CD14-positive monocyte (primary cell): Measurements from ENCODE around the gene CC2D1A. TPM values are rescaled to one million over a fixed set of nuclear protein-coding genes. Genes with fewer than 3 reads are reported as not detected.

Experiments used
- DNase-seq, 3 donors: peaks; one replicate each; pipeline ENCODE4 v3.0.0-alpha.2; 2011 to 2022
- H2AFZ ChIP-seq: 2 replicates; pipeline ENCODE4 v1.6.0; 2012; ENCODE audit warnings: mild to moderate bottlenecking, low read depth, low read length, inconsistent platforms; ENCODE audit not compliant: insufficient read depth, poor library complexity, severe bottlenecking
- H3K27ac ChIP-seq, 2 donors: 1 replicate in 1 of 2; 2 replicates in 1 of 2; pipeline ENCODE4 v1.5.1; 2012 to 2013; ENCODE audit warnings: low read length in 2 of 2, control low read depth in 1 of 2, inconsistent platforms in 1 of 2, low read depth in 1 of 2, mild to moderate bottlenecking in 1 of 2
- H3K27me3 ChIP-seq, 2 donors: one replicate each; pipeline versions ENCODE4 v1.6.0 to v1.6.1; 2011 to 2013; ENCODE audit warnings: low read length in 2 of 2; ENCODE audit not compliant: control insufficient read depth in 2 of 2, insufficient read depth in 2 of 2
- H3K36me3 ChIP-seq, 2 donors: replicated peaks in 1 of 2; 1 replicate in 1 of 2; 2 replicates in 1 of 2; pipeline versions ENCODE4 v1.5.1 to v1.6.1; 2012 to 2013; ENCODE audit warnings: low read length in 2 of 2, control low read depth in 1 of 2, inconsistent platforms in 1 of 2, mild to moderate bottlenecking in 1 of 2; ENCODE audit not compliant: insufficient read depth in 2 of 2, control insufficient read depth in 1 of 2
- H3K4me1 ChIP-seq, 2 donors: 1 replicate in 1 of 2; 2 replicates in 1 of 2; pipeline versions ENCODE4 v1.5.1 to v1.6.1; 2012 to 2013; ENCODE audit warnings: low read length in 2 of 2, control low read depth in 1 of 2, inconsistent platforms in 1 of 2, mild to moderate bottlenecking in 1 of 2, moderate library complexity in 1 of 2; ENCODE audit not compliant: insufficient read depth in 2 of 2, control insufficient read depth in 1 of 2
- H3K4me2 ChIP-seq: replicated peaks from 2 replicates; pipeline ENCODE3; 2012; ENCODE audit warnings: low read length, moderate library complexity, mild to moderate bottlenecking; ENCODE audit not compliant: poor library complexity, severe bottlenecking; ENCODE audit errors: extremely low read depth
- H3K4me3 ChIP-seq, 3 experiments: fragments of 200-600 bp in 1 of 3; sonication (generic) in 1 of 3; replicated peaks in 1 of 3; 1 replicate in 2 of 3; 2 replicates in 1 of 3; pipeline ENCODE4 v1.5.1; 2011 to 2013; ENCODE audit warnings: low read length in 3 of 3, mild to moderate bottlenecking in 3 of 3, control low read depth in 2 of 3, low read depth in 2 of 3, inconsistent platforms in 1 of 3, moderate library complexity in 1 of 3
- H3K79me2 ChIP-seq: 2 replicates; pipeline ENCODE4 v1.6.0; 2012; ENCODE audit warnings: mild to moderate bottlenecking, control low read depth, inconsistent platforms, low read length, moderate library complexity; ENCODE audit not compliant: insufficient read depth
- H3K9ac ChIP-seq: 2 replicates; pipeline ENCODE4 v1.6.0; 2017; ENCODE audit warnings: low read length, mild to moderate bottlenecking; ENCODE audit not compliant: insufficient read depth, poor library complexity, severe bottlenecking
- H3K9me3 ChIP-seq, 2 donors: replicated peaks in 1 of 2; 1 replicate in 1 of 2; 2 replicates in 1 of 2; pipeline versions ENCODE4 v1.5.1 to v1.6.1; 2012 to 2013; ENCODE audit warnings: low read length in 2 of 2, control low read depth in 1 of 2; ENCODE audit not compliant: control insufficient read depth in 1 of 2, insufficient read depth in 1 of 2
- H4K20me1 ChIP-seq: 2 replicates; pipeline ENCODE4 v1.6.0; 2012; ENCODE audit warnings: mild to moderate bottlenecking, low read length, control low read depth, moderate library complexity; ENCODE audit not compliant: insufficient read depth
- H3K27ac Mint-ChIP-seq, 7 donors: one replicate each; pipeline ENCODE4 v1.8.0; 2020; ENCODE audit warnings: mild to moderate bottlenecking in 7 of 7, mixed read lengths in 7 of 7, moderate library complexity in 6 of 7, inconsistent platforms in 2 of 7
- H3K27me3 Mint-ChIP-seq, 3 donors: one replicate each; pipeline ENCODE4 v1.8.0; 2021 to 2022; ENCODE audit warnings: low read depth in 3 of 3, mild to moderate bottlenecking in 3 of 3, mixed read lengths in 3 of 3, moderate library complexity in 3 of 3, inconsistent platforms in 1 of 3
- H3K36me3 Mint-ChIP-seq, 2 donors: one replicate each; pipeline ENCODE4 v1.8.0; 2020; ENCODE audit warnings: mixed read lengths in 2 of 2, inconsistent platforms in 1 of 2, mild to moderate bottlenecking in 1 of 2
- H3K4me1 Mint-ChIP-seq: one replicate; pipeline ENCODE4 v1.8.0; 2020; ENCODE audit warnings: mild to moderate bottlenecking, mixed read lengths
- H3K4me3 Mint-ChIP-seq, 2 donors: one replicate each; pipeline ENCODE4 v1.8.0; 2020; ENCODE audit warnings: mild to moderate bottlenecking in 2 of 2, mixed read lengths in 2 of 2, moderate library complexity in 1 of 2
- H3K9me3 Mint-ChIP-seq, 7 donors: one replicate each; pipeline ENCODE4 v1.8.0; 2020 to 2022; ENCODE audit warnings: mixed read lengths in 7 of 7, mild to moderate bottlenecking in 6 of 7, moderate library complexity in 6 of 7, inconsistent platforms in 2 of 7
- CTCF ChIP-seq: fragments of 200-600 bp; IDR thresholded peaks from one replicate; pipeline ENCODE4 v1.8.0; 2022; ENCODE audit warnings: antibody characterized with exemption, mild to moderate bottlenecking
- WGBS: methylation state at CpG from one replicate; pipeline ENCODE4 v1.1.5; 2013; ENCODE audit warnings: missing lambda C conversion rate; ENCODE audit not compliant: insufficient coverage; 5-methylcytosine and 5-hydroxymethylcytosine counted together
- intact Hi-C, 2 donors: fragments of 100-400 bp; cut with micrococcal nuclease; formaldehyde crosslinking; loops; one replicate each; pipeline versions ENCODE4 v1.15.0 to v1.15.1; 2023
- polyA plus RNA-seq, 3 donors: library from polyadenylated mRNA; depleted of rRNA in 1 of 3; unstranded in 2 of 3; stranded (reverse) in 1 of 3; fragments of 300-500 nt in 2 of 3; fragments of >200 nt in 1 of 3; fragmentation: Illumina TruSeq in 2 of 3; gene quantifications; 1 replicate in 2 of 3; 2 replicates in 1 of 3; pipeline ENCODE4 v1.2.3, GENCODE V29; 2012 to 2021

The CC2D1A gene
- polyA plus RNA-seq, 3 donors = 4.6 to 27.0 (median 6.2) TPM

- intact Hi-C loops = no loop called here
- Histone ChIP-seq H3K4me3 (peak overlapping the region in 1 of 3 experiments; percentile 14), H3K27ac (peak overlapping the region; percentile 9 to 42), H2AFZ (no peak overlapping the region), H3K27me3 (no peaks in the 10 kb centered on the region), H3K4me2 (no peak overlapping the region), H3K9me3 (no peaks in the 10 kb centered on the region), H3K9ac (no peak overlapping the region), H4K20me1 (no peaks in the 10 kb centered on the region), H3K4me1 (peaks cover 9 to 11% of the 10 kb centered on the region in 2 donors), H3K36me3 (peaks cover 58 to 71% of the 10 kb centered on the region in 2 donors), H3K79me2 (no peaks in the 10 kb centered on the region)
- no peaks in the 10 kb centered on the region for H3K27me3 Mint-ChIP-seq
- H3K27ac Mint-ChIP-seq = peak overlapping the region in 4 of 7 donors; percentile 33 to 76 (median 50)
- H3K4me3 Mint-ChIP-seq = peak overlapping the region in 1 of 2 donors; percentile 56
- TF ChIP-seq CTCF = no peak
- H3K4me1 Mint-ChIP-seq = peaks cover 15% of the 10 kb centered on the region
- DNase-seq = no peak
- H3K36me3 Mint-ChIP-seq = peaks cover 49 to 82% of the 10 kb centered on the region in 2 donors
- WGBS = 60% methylated on average over 1 of the region's 8 CpGs
- H3K9me3 Mint-ChIP-seq = peaks cover 0 to 3% (median 0%) of the 10 kb centered on the region in 7 donors
These were observed 20.7 kb downstream of the CC2D1A start for GRCh38 chr19:13926715-13927114.

GRCh38 chr19:13929340-13929739, 23.3 kb downstream of the CC2D1A start:
- no peak for TF ChIP-seq CTCF
- Histone ChIP-seq H3K79me2 (no peaks in the 10 kb centered on the region), H3K36me3 (peaks cover 38 to 48% of the 10 kb centered on the region in 2 donors), H3K4me1 (peaks cover 9 to 11% of the 10 kb centered on the region in 2 donors), H3K9me3 (no peaks in the 10 kb centered on the region), H3K4me2 (no peak overlapping the region), H3K4me3 (no peak overlapping the region), H3K9ac (no peak overlapping the region), H3K27ac (no peak overlapping the region), H2AFZ (no peak overlapping the region), H3K27me3 (no peaks in the 10 kb centered on the region), H4K20me1 (no peaks in the 10 kb centered on the region)
- DNase-seq = no peak
- Mint-ChIP-seq H3K4me1 (peaks cover 15% of the 10 kb centered on the region), H3K27me3 (peaks cover 0 to 8% (median 0%) of the 10 kb centered on the region in 3 donors), H3K4me3 (no peak overlapping the region), H3K27ac (no peak overlapping the region), H3K9me3 (no peaks in the 10 kb centered on the region), H3K36me3 (peaks cover 31 to 56% of the 10 kb centered on the region in 2 donors)
- 92% methylated on average over 11 of the region's 12 CpGs for WGBS
- intact Hi-C loops = no loop called here
